Measurements from ENCODE around the gene WSCD2. TPM values are rescaled to one million over a fixed set of nuclear protein-coding genes. Genes with fewer than 3 reads are reported as not detected.

The WSCD2 gene
- total and polyA plus RNA-seq, 2 donors (not counting 3 experiments of a cell fraction or from before 2014, with no cell fraction given): not detected

DNA sequence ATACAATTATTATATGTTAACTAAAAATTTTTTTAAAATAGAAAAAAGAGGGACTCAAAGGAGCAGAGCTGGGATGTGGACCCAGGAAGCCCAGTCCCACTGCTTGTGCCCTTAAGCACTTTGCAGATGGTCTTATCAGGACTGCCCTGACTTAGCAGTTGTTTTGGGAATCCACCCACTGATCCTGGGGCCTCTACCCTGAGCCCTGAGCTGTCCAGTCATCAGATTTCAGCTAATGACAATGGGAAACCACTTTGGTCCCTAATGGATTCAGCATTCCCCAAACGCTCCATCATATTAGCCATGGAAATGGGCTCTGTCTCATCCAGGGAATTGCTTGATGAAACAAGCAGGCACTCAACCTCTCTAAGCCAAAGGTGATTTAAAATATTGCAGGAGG, 22.5 kb upstream of the WSCD2 start:
- H3K4me2 ChIP-seq (ENCODE audit: insufficient read depth, low read length): no peak overlapping the region
- intact Hi-C loops (cut with micrococcal nuclease) (no loop called here), dilution Hi-C loops (cut with MboI; ENCODE audit: extremely low pct_ligation_motif_present, low sequenced_read_pairs) (no loop called here)
- FAIRE-seq (no peak), DNase-seq (ENCODE audit: low read depth, low spot score) (no peak)
- TF ChIP-seq FOS (IDR thresholded peaks at IDR 0.05; ENCODE audit: borderline replicate concordance, insufficient read depth, low read length) (no peak), MYC (IDR thresholded peaks at IDR 0.05; ENCODE audit: low read depth, low read length) (no peak), GATA2 (IDR thresholded peaks at IDR 0.05; ENCODE audit: insufficient read depth, insufficient read length, low read depth, low read length) (no peak), POLR2AphosphoS5 (IDR thresholded peaks at IDR 0.05; ENCODE audit: insufficient read depth, low read depth, low read length) (no peak), JUN (IDR thresholded peaks at IDR 0.05; ENCODE audit: borderline replicate concordance, insufficient read depth, insufficient read length, low read depth) (no peak)
- TF ChIP-seq, protein P1, sequence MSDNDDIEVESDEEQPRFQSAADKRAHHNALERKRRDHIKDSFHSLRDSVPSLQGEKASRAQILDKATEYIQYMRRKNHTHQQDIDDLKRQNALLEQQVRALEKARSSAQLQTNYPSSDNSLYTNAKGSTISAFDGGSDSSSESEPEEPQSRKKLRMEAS (IDR thresholded peaks at IDR 0.05; ENCODE audit: insufficient read depth, insufficient read length): no peak
- TF ChIP-seq, protein P2, sequence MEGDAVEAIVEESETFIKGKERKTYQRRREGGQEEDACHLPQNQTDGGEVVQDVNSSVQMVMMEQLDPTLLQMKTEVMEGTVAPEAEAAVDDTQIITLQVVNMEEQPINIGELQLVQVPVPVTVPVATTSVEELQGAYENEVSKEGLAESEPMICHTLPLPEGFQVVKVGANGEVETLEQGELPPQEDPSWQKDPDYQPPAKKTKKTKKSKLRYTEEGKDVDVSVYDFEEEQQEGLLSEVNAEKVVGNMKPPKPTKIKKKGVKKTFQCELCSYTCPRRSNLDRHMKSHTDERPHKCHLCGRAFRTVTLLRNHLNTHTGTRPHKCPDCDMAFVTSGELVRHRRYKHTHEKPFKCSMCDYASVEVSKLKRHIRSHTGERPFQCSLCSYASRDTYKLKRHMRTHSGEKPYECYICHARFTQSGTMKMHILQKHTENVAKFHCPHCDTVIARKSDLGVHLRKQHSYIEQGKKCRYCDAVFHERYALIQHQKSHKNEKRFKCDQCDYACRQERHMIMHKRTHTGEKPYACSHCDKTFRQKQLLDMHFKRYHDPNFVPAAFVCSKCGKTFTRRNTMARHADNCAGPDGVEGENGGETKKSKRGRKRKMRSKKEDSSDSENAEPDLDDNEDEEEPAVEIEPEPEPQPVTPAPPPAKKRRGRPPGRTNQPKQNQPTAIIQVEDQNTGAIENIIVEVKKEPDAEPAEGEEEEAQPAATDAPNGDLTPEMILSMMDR (IDR thresholded peaks at IDR 0.05; ENCODE audit: extremely low read depth in 1 of 2, insufficient read depth in 1 of 2, low read depth in 1 of 2, low read length in 2 of 2): no peak
- H3K27ac ChIP-seq (ENCODE audit: insufficient read depth, low read depth, low read length): no peak overlapping the region
- H3K4me3 ChIP-seq (replicated peaks in 1 of 3; ENCODE audit: insufficient read depth in 1 of 3, low read depth in 1 of 3, low read length in 3 of 3): no peak overlapping the region
- no peaks in the 10 kb centered on the region for H3K9me1 ChIP-seq (replicated peaks; ENCODE audit: control insufficient read depth, extremely low read depth, insufficient read depth, low read length)
- no peak overlapping the region for H3K9ac ChIP-seq (replicated peaks; ENCODE audit: extremely low read depth, insufficient read depth, low read length)
- no peaks in the 10 kb centered on the region for H3K36me3 ChIP-seq (ENCODE audit: control insufficient read depth in 2 of 2, extremely low read depth in 1 of 2, insufficient read depth in 2 of 2, low read length in 2 of 2)
- CTCF ChIA-PET: no interaction called here
- no peaks in the 10 kb centered on the region for H3K4me1 ChIP-seq (ENCODE audit: control insufficient read depth, extremely low read depth, insufficient read depth, low read length)
- no peaks in the 10 kb centered on the region for H4K20me1 ChIP-seq (replicated peaks; ENCODE audit: control insufficient read depth, extremely low read depth, insufficient read depth, low read length)
- POLR2A ChIA-PET: no interaction called here
- no TSS peak for BruUV-seq (replicated peaks)
- no peaks in the 10 kb centered on the region for H3K27me3 ChIP-seq (ENCODE audit: control insufficient read depth in 2 of 2, insufficient read depth in 2 of 2, low read length in 2 of 2)
- no peak overlapping the region for H2AFZ ChIP-seq (ENCODE audit: low read depth, low read length)
- no peaks in the 10 kb centered on the region for H3K79me2 ChIP-seq (ENCODE audit: control insufficient read depth, insufficient read depth, low read length)
- no peaks in the 10 kb centered on the region for H3K9me3 ChIP-seq (replicated peaks; ENCODE audit: control insufficient read depth, insufficient read depth, low read length)
